ENCODE results near the gene TRMT1.

DNA sequence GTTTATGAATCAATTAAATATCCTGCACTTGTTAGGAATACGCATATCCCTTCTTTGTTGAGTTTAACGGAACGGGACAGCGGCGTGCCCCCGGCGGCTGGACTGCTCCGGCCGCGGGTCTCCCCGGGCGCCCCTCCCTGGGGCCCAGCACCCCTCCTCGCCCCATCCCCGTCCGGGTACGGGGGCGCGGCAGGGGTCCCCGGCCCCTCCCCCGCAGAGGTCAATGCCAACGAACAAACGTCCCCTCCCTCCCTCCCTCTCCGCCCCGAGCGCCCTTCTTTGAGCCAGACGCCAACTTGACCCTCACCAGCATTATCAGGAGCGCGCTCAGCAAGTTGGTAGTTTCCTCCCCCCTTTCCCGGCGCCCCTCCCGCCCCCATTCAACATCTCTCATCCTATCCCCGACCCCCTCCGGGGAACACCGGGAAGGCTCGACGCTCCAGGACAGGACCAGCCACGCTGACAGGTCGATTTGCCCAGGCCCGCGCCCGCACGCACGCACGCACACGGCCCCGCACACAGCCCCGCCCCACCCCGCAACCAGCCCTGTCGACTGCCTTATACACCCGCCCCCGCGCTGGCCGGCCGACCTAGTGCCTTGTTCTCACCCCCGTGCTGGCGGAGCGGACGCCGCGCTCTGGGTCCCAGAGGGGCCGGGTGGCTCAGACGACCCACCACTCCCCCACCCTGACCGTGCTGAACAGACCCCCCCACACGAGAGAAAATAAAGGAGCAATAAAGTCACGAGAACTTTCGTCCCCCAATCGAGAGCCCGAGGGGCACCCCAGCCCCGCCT is 18.9 kb downstream of the TRMT1 start:
- TF ChIP-seq, protein P1, sequence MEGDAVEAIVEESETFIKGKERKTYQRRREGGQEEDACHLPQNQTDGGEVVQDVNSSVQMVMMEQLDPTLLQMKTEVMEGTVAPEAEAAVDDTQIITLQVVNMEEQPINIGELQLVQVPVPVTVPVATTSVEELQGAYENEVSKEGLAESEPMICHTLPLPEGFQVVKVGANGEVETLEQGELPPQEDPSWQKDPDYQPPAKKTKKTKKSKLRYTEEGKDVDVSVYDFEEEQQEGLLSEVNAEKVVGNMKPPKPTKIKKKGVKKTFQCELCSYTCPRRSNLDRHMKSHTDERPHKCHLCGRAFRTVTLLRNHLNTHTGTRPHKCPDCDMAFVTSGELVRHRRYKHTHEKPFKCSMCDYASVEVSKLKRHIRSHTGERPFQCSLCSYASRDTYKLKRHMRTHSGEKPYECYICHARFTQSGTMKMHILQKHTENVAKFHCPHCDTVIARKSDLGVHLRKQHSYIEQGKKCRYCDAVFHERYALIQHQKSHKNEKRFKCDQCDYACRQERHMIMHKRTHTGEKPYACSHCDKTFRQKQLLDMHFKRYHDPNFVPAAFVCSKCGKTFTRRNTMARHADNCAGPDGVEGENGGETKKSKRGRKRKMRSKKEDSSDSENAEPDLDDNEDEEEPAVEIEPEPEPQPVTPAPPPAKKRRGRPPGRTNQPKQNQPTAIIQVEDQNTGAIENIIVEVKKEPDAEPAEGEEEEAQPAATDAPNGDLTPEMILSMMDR (IDR thresholded peaks at IDR 0.05; ENCODE audit: borderline replicate concordance, extremely low read depth, low read length, poor library complexity, severe bottlenecking) = no peak
- no peak for TF ChIP-seq EZH2 (IDR thresholded peaks at IDR 0.05; ENCODE audit: borderline replicate concordance, low read depth, low read length, severe bottlenecking)

All from DND-41 (cell line).